ENCODE data around the gene LAMTOR5.

Gene LAMTOR5

DNA sequence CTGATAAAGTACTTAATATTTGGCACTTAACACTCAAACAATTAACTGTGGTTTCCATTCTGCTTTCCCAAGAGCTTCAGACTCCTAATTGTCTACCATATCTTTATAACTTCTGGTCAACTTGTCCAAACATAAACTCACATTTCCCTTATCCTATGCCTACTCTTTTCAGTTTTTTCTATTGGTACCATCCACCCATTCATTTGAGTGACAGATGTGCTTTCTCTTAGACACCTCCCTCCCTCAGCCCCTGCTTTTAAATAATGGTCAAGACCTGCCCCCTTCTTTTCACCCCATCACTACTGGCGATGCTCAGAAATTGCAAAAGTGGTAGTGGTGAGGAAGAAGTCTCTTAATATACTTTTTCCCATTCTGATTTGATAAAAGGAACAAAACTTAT, 22.1 kb downstream of the LAMTOR5 start:
- FAIRE-seq: no peak

DNA sequence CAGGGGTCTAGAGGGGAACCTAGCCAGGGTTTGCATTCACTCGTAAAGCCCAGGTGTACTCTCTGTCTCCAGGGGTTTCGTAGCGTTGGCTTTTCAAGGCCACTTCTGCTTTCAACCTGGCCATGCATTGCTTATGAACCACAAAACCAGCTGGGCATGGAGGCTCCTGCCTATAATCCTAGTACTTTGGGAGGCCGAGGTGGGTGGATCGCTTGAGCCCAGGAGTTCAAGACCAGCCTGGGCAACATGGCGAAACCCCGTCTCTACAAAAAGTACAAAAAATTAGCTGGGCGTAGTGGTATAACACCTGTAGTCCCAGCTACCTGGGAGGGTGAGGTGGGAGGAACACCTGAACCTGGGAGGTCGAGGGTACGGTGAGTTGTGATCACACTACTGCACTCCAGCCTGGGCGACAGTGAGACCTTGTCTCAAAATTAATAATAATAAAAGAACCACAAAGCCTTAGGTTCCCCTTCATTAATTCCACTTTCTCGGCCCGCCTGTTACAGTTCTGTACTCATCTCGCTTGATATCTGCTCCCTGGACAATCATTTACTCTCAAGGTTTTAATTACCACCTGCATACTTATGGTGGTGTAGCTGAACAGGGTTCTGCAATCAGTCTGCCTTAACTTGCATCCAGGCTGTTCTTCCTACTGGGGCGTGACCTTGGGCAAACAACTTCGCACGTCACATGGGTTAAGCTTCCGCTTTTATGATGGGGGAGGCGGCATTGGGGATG, 22.7 kb downstream of the LAMTOR5 start:
- TF ChIP-seq, protein P1, sequence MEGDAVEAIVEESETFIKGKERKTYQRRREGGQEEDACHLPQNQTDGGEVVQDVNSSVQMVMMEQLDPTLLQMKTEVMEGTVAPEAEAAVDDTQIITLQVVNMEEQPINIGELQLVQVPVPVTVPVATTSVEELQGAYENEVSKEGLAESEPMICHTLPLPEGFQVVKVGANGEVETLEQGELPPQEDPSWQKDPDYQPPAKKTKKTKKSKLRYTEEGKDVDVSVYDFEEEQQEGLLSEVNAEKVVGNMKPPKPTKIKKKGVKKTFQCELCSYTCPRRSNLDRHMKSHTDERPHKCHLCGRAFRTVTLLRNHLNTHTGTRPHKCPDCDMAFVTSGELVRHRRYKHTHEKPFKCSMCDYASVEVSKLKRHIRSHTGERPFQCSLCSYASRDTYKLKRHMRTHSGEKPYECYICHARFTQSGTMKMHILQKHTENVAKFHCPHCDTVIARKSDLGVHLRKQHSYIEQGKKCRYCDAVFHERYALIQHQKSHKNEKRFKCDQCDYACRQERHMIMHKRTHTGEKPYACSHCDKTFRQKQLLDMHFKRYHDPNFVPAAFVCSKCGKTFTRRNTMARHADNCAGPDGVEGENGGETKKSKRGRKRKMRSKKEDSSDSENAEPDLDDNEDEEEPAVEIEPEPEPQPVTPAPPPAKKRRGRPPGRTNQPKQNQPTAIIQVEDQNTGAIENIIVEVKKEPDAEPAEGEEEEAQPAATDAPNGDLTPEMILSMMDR (IDR thresholded peaks at IDR 0.05; ENCODE audit: insufficient read depth, missing control alignments): no peak
- DNase-seq (ENCODE audit: insufficient read length, low spot score): no peak
- FAIRE-seq: no peak

More for the DNA sequence above, 22.1 kb downstream of the LAMTOR5 start:
- TF ChIP-seq, protein P1 (IDR thresholded peaks at IDR 0.05; ENCODE audit: insufficient read depth, missing control alignments): no peak
- no peak for DNase-seq (ENCODE audit: insufficient read length, low spot score)

- FAIRE-seq (no peak), DNase-seq (ENCODE audit: insufficient read length, low spot score) (no peak)
- TF ChIP-seq, protein P1 (IDR thresholded peaks at IDR 0.05; ENCODE audit: insufficient read depth, missing control alignments): no peak
Observed at GRCh38 chr1:110383251-110383990, 24.1 kb downstream of the LAMTOR5 start.

DNA sequence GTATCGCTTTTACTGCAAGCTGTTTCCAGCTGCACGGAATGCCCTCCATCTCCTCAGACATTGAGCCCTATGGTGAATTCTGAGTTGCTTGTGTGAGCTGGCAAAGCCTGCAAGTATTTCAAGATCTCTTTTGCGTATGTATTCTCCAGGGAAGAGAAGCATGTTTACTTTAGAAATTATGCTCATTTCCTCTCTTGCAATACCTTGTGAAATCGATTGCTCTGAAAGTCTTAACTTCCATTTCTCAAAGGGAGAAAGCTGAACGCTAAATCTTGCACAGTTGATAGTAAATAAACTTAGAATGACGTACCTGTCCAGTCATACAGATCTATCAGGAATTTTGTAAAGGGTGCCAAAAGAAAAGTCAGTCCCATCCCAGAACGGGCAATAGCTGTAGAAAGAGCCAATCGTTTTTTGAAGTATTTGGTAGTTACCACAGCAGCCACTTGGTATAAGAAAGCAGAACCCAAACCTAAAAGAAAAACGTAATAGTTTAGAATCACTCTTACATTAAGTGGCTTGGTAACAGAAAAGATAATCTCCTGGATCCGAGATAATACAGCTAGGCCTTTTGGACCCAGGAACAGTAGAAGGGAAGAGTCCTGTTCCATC, 26.7 kb downstream of the LAMTOR5 start:
- no peak for FAIRE-seq
- TF ChIP-seq, protein P1 (IDR thresholded peaks at IDR 0.05; ENCODE audit: insufficient read depth, missing control alignments): no peak
- no peak for DNase-seq (ENCODE audit: insufficient read length, low spot score)

GRCh38 chr1:110375490-110375889, 32.0 kb downstream of the LAMTOR5 start:
- FAIRE-seq (no peak), DNase-seq (ENCODE audit: insufficient read length, low spot score) (no peak)
- TF ChIP-seq, protein P1 (IDR thresholded peaks at IDR 0.05; ENCODE audit: insufficient read depth, missing control alignments): no peak

DNA sequence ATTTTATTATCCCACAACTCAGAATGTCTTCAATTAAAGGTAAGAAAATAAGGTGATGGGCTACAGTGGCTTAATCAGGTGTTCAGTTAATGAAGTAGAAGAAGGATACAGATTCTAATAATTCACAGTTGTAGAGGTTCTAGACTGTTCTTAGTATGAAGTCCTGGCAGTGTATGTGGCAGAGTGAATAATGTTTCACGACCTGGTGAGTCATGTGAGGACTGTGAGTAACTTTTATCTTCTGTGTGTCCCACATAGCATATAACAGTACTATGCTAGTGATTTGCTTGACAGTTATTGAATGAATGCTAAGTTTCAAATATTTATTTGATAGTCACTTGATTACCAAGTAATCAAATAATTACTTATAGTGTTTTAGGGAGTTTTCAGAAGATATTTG, 36.7 kb downstream of the LAMTOR5 start:
- no peak for DNase-seq (ENCODE audit: insufficient read length, low spot score)
- FAIRE-seq: no peak
- TF ChIP-seq, protein P1 (IDR thresholded peaks at IDR 0.05; ENCODE audit: insufficient read depth, missing control alignments): no peak

Data from D721Med (cell line).